GM18861 (cell line): ENCODE results near the gene OR3A2.
"Not testable (repeated sequence)": the region's sequence is repeated elsewhere in the genome, so short reads cannot be mapped to it uniquely, and the experiment has no call there.

Source experiments
- ATAC-seq: cut with Tn5 transposase; IDR thresholded peaks from one replicate; pipeline ENCODE4 v1.9.1; 2021; ENCODE audit not compliant: unreplicated experiment

Gene OR3A2

GRCh38 chr17:3385869-3386816 lies at the start of gene OR3A2:
TSS of gene OR3A2 (minus strand) at chr17:3386308.
- ATAC-seq: no peak

GRCh38 chr17:3433741-3434140 lies 47.6 kb upstream of the OR3A2 start, which contains the start of gene OR1E2:
TSS of gene OR1E2 (minus strand) at chr17:3433841. CDS start at chr17:3433841, 0 bp downstream.
- no peak for ATAC-seq

- not testable (repeated sequence) for ATAC-seq
These were observed 47.1 kb upstream of the OR3A2 start for GRCh38 chr17:3433215-3433614.

GRCh38 chr17:3418222-3418621 lies 32.1 kb upstream of the OR3A2 start:
- ATAC-seq: no peak

GRCh38 chr17:3415610-3416009 lies 29.5 kb upstream of the OR3A2 start:
- ATAC-seq: no peak

- ATAC-seq: not testable (repeated sequence)
These were observed 26.1 kb upstream of the OR3A2 start for GRCh38 chr17:3412216-3412615.

GRCh38 chr17:3411070-3411469 lies 25.0 kb upstream of the OR3A2 start, which contains the start of gene OR3A3:
TSS of gene OR3A3 (plus strand) at chr17:3411370.
- ATAC-seq: no peak

GRCh38 chr17:3403856-3404255 lies 17.7 kb upstream of the OR3A2 start:
- ATAC-seq: not testable (repeated sequence)

GRCh38 chr17:3401786-3402185 lies 15.7 kb upstream of the OR3A2 start:
- no peak for ATAC-seq

GRCh38 chr17:3400055-3400454 lies 13.9 kb upstream of the OR3A2 start:
- no peak for ATAC-seq

- no peak for ATAC-seq
These were observed 12.2 kb upstream of the OR3A2 start, which contains the start of gene OR1E1 for GRCh38 chr17:3398310-3398709. TSS of gene OR1E1 (minus strand) at chr17:3398410. CDS start at chr17:3398410, 0 bp downstream.

- not testable (repeated sequence) for ATAC-seq
These were observed 11.7 kb upstream of the OR3A2 start for GRCh38 chr17:3397801-3398200.

- ATAC-seq: no peak
These were observed 3.7 kb upstream of the OR3A2 start for GRCh38 chr17:3389791-3390190.

GRCh38 chr17:3381957-3382356 lies 4.2 kb downstream of the OR3A2 start:
- no peak for ATAC-seq

- ATAC-seq: no peak
These were observed 7.8 kb downstream of the OR3A2 start for GRCh38 chr17:3378321-3378720.

GRCh38 chr17:3371167-3371566 lies 14.9 kb downstream of the OR3A2 start:
- ATAC-seq: not testable (repeated sequence)

- not testable (repeated sequence) for ATAC-seq
These were observed 43.3 kb downstream of the OR3A2 start for GRCh38 chr17:3342782-3343181.

GRCh38 chr17:3335876-3336275 lies 50.2 kb downstream of the OR3A2 start:
- no peak for ATAC-seq

- no peak for ATAC-seq
These were observed 67.8 kb downstream of the OR3A2 start for GRCh38 chr17:3318336-3318735.

GRCh38 chr17:3316836-3317235 lies 69.3 kb downstream of the OR3A2 start:
- no peak for ATAC-seq

- ATAC-seq: no peak
These were observed 77.5 kb downstream of the OR3A2 start for GRCh38 chr17:3308603-3309002.

GRCh38 chr17:3298260-3298659 lies 87.8 kb downstream of the OR3A2 start, which contains the start of gene OR3A1:
TSS of gene OR3A1 (minus strand) at chr17:3298360. CDS start at chr17:3292582, 5,778 bp downstream.
- ATAC-seq: no peak
